Measurements from ENCODE around the gene APOA5.

The APOA5 gene

DNA sequence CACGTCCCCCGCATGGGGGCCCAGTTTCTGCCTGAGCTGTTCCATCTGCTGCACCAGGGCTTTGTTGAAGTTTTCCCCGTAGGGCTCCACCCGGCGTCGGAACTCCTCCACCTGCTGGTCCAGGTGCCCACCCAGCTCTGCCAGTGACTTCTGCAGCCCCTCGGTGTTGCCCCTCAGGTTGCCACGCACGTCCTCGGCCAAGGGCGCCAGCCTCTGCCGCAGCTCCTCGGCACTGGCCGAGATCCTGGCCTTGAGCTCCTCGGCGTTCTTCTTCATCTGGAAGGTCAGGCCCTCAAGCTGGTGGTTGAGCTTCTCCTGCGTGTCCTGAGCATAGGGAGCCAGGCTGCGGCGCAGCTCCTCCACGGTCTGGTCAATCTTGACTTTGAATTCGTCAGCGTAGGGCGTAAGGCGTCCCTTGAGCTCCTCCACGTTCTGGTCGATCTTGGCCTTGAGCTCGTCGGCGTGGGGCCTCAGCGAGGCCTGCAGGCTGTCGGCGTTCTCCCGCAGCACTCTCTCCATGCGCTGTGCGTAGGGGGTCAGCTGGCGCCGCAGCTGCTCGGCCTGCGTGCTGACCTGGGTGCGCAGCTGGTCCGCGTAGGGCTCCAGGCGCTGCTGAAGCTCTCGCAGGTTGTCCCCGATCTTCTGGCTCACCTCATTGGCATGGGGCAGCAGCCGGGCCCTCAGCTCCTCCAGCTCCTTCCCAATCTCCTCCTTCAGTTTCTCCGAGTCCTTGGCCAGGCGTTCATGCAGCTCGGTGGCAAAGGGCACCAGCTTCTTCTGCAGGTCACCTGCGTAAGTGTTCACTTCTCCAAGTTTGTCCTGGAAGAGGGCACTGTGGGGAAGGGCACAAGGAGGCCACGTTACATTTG lies 29.6 kb upstream of the APOA5 start:
- TF ChIP-seq, protein P1, sequence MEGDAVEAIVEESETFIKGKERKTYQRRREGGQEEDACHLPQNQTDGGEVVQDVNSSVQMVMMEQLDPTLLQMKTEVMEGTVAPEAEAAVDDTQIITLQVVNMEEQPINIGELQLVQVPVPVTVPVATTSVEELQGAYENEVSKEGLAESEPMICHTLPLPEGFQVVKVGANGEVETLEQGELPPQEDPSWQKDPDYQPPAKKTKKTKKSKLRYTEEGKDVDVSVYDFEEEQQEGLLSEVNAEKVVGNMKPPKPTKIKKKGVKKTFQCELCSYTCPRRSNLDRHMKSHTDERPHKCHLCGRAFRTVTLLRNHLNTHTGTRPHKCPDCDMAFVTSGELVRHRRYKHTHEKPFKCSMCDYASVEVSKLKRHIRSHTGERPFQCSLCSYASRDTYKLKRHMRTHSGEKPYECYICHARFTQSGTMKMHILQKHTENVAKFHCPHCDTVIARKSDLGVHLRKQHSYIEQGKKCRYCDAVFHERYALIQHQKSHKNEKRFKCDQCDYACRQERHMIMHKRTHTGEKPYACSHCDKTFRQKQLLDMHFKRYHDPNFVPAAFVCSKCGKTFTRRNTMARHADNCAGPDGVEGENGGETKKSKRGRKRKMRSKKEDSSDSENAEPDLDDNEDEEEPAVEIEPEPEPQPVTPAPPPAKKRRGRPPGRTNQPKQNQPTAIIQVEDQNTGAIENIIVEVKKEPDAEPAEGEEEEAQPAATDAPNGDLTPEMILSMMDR (IDR thresholded peaks at IDR 0.05; ENCODE audit: borderline replicate concordance, control extremely low read depth, extremely low read depth, insufficient read depth, missing control alignments), result no peak
- in situ Hi-C loops (cut with MboI; ENCODE audit: low sequenced_read_pairs, unreplicated experiment), result no loop called here
- DNase-seq (ENCODE audit: low spot score), result no peak

DNA sequence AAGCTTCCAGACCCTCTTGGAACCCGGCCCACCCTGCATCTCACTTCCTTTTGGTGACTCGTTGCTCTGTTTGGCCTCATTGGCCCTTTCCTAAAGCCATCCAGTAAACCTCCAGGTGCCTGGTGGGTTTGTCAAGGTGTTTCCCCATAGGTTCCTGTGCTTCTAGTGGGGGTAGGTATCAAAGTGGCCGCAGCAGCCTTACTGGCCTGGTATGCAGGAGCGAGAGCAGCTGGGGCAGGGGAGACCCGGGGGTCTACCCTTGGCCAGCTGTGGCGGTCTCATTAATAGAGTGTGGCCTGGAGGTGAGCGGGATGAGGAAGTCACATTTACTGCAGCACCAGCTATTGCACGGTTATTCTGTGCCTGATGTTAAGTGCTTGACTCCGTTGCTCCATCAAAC lies 27.4 kb upstream of the APOA5 start:
- DNase-seq (ENCODE audit: low spot score), result no peak
- in situ Hi-C loops (cut with MboI; ENCODE audit: low sequenced_read_pairs, unreplicated experiment), result no loop called here
- TF ChIP-seq, protein P1 (IDR thresholded peaks at IDR 0.05; ENCODE audit: borderline replicate concordance, control extremely low read depth, extremely low read depth, insufficient read depth, missing control alignments), result no peak

DNA sequence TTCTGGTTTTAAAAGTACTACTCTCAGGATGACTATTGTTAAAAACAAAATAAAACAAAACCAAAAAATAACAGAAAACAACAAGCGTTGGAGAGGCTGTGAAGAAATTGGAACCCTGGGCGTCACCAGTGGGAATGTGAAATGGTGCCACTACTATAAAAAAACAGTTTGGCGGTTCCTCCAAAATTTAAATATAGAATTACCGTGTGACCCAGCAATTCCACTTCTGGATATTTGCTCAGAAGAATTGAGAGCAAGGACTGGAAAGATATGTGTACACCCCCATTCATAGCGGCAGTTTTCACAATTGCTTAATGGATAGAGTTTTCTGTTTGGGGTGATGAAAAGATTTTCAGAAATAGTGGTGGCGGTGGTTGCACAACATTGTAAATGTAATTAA lies 22.8 kb upstream of the APOA5 start:
- no peak for DNase-seq (ENCODE audit: low spot score)
- in situ Hi-C loops (cut with MboI; ENCODE audit: low sequenced_read_pairs, unreplicated experiment), result no loop called here
- TF ChIP-seq, protein P1 (IDR thresholded peaks at IDR 0.05; ENCODE audit: borderline replicate concordance, control extremely low read depth, extremely low read depth, insufficient read depth, missing control alignments), result no peak

DNA sequence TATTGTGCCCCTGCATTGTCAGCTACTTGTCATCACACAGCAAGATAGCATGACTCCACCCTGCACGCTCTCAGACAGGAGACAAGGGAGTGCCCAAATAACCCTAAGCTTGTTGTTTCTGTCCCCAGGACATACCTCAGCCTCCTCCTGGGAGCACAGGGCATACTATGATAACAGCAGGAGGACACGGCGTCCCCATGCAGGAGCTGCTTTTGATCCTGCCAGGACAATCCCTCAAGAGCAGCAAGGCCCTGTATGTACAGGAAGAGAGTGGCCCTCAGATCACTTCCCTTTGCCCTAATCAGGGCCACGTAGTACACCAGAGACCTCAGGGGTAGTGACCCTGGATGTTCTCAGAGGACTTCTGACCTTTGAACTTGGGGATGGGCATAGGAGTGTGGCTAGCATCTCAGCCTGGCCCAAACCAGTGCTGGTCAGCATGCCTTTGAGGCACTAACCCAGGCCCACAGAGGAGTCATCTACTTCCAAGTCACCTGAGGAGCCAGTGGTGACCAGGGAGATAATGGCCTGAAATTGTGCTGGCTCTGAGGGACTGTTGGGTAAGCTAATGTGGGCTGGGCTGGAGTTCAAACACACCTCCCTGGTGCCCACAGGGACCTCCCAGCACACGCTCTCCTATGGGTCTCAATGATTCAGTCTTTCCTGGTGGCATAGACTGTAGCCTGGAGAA lies 22.2 kb upstream of the APOA5 start:
- DNase-seq (ENCODE audit: low spot score), result no peak
- TF ChIP-seq, protein P1 (IDR thresholded peaks at IDR 0.05; ENCODE audit: borderline replicate concordance, control extremely low read depth, extremely low read depth, insufficient read depth, missing control alignments), result no peak
- in situ Hi-C loops (cut with MboI; ENCODE audit: low sequenced_read_pairs, unreplicated experiment), result no loop called here

DNA sequence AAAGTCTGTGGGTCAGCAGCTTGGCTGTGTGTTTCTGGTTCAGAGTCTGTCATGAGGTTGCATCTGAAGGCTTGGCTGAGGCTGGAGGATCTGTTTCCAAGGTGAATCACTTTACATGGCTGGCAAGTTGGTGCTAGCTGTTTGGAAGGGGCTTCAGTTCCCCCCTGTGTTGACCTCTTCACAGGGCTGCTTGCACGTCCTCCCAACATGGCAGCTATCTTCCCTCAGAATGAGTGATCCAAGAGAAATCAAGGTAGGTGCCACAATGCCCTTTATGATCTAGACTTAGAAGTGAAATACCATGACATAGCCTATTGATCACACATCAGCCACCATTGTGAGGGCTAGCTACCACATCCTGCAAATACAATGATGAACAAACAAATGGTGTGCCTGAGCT lies 21.5 kb upstream of the APOA5 start:
- DNase-seq (ENCODE audit: low spot score), result no peak
- TF ChIP-seq, protein P1 (IDR thresholded peaks at IDR 0.05; ENCODE audit: borderline replicate concordance, control extremely low read depth, extremely low read depth, insufficient read depth, missing control alignments), result no peak
- in situ Hi-C loops (cut with MboI; ENCODE audit: low sequenced_read_pairs, unreplicated experiment), result no loop called here

DNA sequence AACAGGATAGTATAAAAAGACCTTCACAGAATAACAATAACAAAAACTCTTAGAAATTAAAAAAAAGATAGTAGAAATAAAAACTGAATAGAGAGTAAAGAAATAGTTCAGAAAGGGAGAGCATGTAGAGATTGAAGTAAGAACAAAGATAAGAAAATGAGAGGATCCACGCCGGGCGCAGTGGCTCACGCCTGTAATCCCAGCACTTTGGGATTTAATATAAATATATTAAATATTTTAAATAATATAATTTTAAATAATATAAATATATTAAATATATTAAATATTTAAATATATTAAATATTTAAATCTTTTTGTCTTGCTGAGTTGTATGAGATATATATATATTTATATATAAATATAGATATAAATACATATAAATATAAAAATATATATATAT lies 20.4 kb upstream of the APOA5 start:
- no peak for DNase-seq (ENCODE audit: low spot score)
- in situ Hi-C loops (cut with MboI; ENCODE audit: low sequenced_read_pairs, unreplicated experiment), result no loop called here

More for the DNA sequence above, 20.4 kb upstream of the APOA5 start:
- TF ChIP-seq, protein P1 (IDR thresholded peaks at IDR 0.05; ENCODE audit: borderline replicate concordance, control extremely low read depth, extremely low read depth, insufficient read depth, missing control alignments), result no peak

Measured in GM13976 (cell line).